ENCODE results near the gene KRTAP4-3.

- TF ChIP-seq CTCF (IDR thresholded peaks at IDR 0.05) (no peak), EZH2 (IDR thresholded peaks at IDR 0.05) (no peak), EZH2phosphoT487 (IDR thresholded peaks at IDR 0.05) (no peak)
Observed at GRCh38 chr17:41171886-41172285, 3.9 kb upstream of the KRTAP4-3 start.
